BLaER1 treated with 17β-estradiol and CSF1 and Interleukin-3, amounts not matched to agents 10 nM and 100 nM (cell line): Measurements from ENCODE around the gene CDIP1.

ENCODE experiments used
- H3K27ac ChIP-seq, 11 experiments: shearing (Covaris generic); formaldehyde crosslinking; 2 replicates each; pipeline ENCODE4 v1.8.1; 2022
- H3K27me3 ChIP-seq, 11 experiments: shearing (Covaris generic); formaldehyde crosslinking; 2 replicates each; pipeline ENCODE4 v1.8.1; 2022
- H3K36me3 ChIP-seq, 11 experiments: shearing (Covaris generic); formaldehyde crosslinking; 2 replicates each; pipeline ENCODE4 v1.8.1; 2022
- H3K4me1 ChIP-seq, 10 experiments: shearing (Covaris generic); formaldehyde crosslinking; 2 replicates each; pipeline ENCODE4 v1.8.1; 2022
- H3K4me2 ChIP-seq, 11 experiments: shearing (Covaris generic); formaldehyde crosslinking; 2 replicates each; pipeline ENCODE4 v1.8.1; 2022
- H3K4me3 ChIP-seq, 10 experiments: shearing (Covaris generic); formaldehyde crosslinking; 2 replicates each; pipeline ENCODE4 v1.8.1; 2022
- H3K9ac ChIP-seq, 11 experiments: shearing (Covaris generic); formaldehyde crosslinking; 2 replicates each; pipeline ENCODE4 v1.8.1; 2022
- H3K9me3 ChIP-seq, 11 experiments: shearing (Covaris generic); formaldehyde crosslinking; replicated peaks in 1 of 11; 2 replicates each; pipeline ENCODE4 v1.8.1; 2022
- H4K20me1 ChIP-seq, 11 experiments: shearing (Covaris generic); formaldehyde crosslinking; 2 replicates each; pipeline ENCODE4 v1.8.1; 2022
- Cebpa-rat ChIP-seq, 11 experiments: shearing (Covaris generic); IDR thresholded peaks; 2 replicates each; pipeline ENCODE4 v1.8.1; 2022

Gene CDIP1

DNA sequence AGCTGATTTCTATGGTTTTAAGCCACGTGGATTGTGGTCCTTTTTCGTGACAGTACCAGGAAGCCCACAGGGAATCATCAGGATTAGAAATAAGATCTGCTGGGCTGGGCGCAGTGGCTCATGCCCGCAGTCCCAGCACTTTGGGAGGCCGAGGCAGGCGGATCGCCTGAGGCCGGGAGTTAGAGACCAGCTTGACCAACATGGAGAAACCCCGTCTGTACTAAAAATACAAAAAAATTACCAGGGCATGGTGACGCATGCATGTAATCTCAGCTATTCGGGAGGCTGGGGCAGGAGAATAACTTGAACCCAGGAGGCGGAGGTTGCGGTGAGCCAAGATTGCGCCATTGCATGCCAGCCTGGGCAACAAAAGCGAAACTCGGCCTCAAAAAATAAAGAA, 70.7 kb downstream of the CDIP1 start:
- peaks cover 0 to 6% (median 0%) of the 10 kb centered on the region in 11 experiments; a peak in 1 of 22 replicates for H4K20me1 ChIP-seq
- H3K9me3 ChIP-seq = no peaks in the 10 kb centered on the region
- no peaks in the 10 kb centered on the region for H3K27me3 ChIP-seq
- peaks cover 69 to 88% (median 74%) of the 10 kb centered on the region in 11 experiments for H3K36me3 ChIP-seq
- H3K4me1 ChIP-seq = peaks cover 3 to 55% (median 30%) of the 10 kb centered on the region in 10 experiments
- no peak overlapping the region for H3K27ac ChIP-seq
- no peak overlapping the region for H3K9ac ChIP-seq
- H3K4me2 ChIP-seq = no peak overlapping the region
- no peak overlapping the region for H3K4me3 ChIP-seq
- no peak for TF ChIP-seq Cebpa-rat (IDR thresholded peaks at IDR 0.05)

DNA sequence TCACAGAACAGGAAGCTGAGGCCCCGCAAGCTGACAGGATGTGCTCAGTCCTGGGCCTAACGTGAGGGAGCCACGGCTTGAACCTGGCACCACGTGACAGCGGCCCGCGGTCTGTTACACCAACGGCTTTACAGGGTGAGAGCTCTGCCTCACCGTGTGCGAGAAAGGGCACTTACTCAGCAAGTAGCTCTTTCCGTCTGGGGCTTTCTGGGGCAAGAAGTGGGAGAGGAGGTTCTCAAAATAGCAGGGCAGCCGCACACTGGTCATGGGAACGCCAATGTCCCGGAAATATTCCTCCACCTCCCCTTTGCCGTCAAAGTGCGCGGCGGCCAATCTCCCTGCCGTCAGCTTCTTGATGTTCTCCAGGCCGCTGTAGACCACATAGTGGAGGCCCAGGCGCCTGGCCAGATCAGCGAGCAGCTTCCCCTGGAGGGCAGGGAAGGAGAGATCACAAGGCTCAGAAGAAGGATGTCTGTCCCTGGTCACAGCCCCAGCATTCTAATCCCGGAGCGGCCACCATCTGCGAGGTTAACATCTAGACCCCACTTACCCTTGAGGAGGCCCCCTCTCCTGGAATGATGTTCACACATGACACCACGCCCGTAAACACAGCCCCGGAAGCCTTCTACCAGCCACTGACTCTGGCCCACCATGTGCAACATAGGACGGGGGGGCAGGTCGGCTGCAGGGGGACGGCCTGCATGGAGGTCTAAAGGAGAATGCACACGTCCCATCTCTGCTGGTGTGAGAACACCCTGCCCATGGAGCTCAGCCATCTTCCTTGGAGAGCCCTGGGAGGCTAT, 72.4 kb downstream of the CDIP1 start:
- H3K27me3 ChIP-seq = no peaks in the 10 kb centered on the region
- H3K27ac ChIP-seq = peak overlapping the region in 9 of 11 experiments; percentile 25 to 64 (median 54); a peak in 16 of 22 replicates
- no peak overlapping the region for H3K4me3 ChIP-seq
- peaks cover 0 to 7% (median 0%) of the 10 kb centered on the region in 11 experiments; a peak in 3 of 22 replicates for H4K20me1 ChIP-seq
- no peak for TF ChIP-seq Cebpa-rat (IDR thresholded peaks at IDR 0.05)
- H3K9me3 ChIP-seq = no peaks in the 10 kb centered on the region
- H3K36me3 ChIP-seq = peaks cover 82 to 99% (median 88%) of the 10 kb centered on the region in 11 experiments
- H3K4me2 ChIP-seq = peak overlapping the region in 6 of 11 experiments; percentile 2 to 71 (median 46); a peak in 10 of 22 replicates
- peak overlapping the region in 7 of 11 experiments; percentile 7 to 40 (median 23); a peak in 6 of 22 replicates for H3K9ac ChIP-seq
- peaks cover 0 to 51% (median 24%) of the 10 kb centered on the region in 10 experiments; a peak in 15 of 20 replicates for H3K4me1 ChIP-seq

DNA sequence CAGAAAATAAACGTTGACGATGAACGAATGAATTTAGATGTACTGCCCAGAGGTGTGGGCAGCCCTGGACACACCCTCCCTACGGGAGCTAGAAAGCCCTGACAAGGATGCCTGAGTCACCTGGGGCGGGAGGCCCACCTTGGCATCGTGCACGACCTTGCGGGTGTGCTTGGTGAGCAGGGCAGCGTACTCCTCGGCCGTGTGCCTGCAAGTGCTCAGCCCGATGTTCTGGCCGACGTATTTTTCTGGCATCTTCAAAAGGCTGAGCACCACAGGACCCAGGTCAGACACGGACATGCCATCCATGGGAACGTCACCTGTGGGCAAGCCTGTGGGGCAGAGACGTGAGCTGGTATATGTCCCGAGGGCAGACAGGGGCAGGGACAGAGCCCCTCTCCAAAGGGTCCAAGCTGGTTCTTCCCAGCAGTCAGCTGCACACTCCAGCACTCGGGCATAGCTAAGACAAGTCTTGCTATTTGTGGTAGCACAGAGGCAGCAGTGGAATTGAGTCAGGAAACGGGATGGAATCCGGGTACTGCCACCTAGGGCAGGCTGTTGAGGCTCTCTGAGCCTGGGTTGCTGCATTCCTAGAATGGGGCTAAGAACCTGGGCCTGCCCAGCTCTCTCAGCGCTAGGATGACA, 74.9 kb downstream of the CDIP1 start:
- H3K4me1 ChIP-seq = peaks cover 11 to 65% (median 42%) of the 10 kb centered on the region in 10 experiments
- H3K4me2 ChIP-seq = peak overlapping the region in 5 of 11 experiments; percentile 30 to 71 (median 51); a peak in 9 of 22 replicates
- H4K20me1 ChIP-seq = peaks cover 0 to 12% (median 0%) of the 10 kb centered on the region in 11 experiments; a peak in 4 of 22 replicates
- TF ChIP-seq Cebpa-rat (IDR thresholded peaks at IDR 0.05) = no peak
- no peak overlapping the region for H3K4me3 ChIP-seq
- no peaks in the 10 kb centered on the region for H3K9me3 ChIP-seq
- peak overlapping the region in 8 of 11 experiments; percentile 46 to 67 (median 59); a peak in 16 of 22 replicates for H3K27ac ChIP-seq
- no peaks in the 10 kb centered on the region for H3K27me3 ChIP-seq
- peak overlapping the region in 8 of 11 experiments; percentile 10 to 59 (median 48); a peak in 11 of 22 replicates for H3K9ac ChIP-seq
- peaks cover 70 to 98% (median 90%) of the 10 kb centered on the region in 11 experiments for H3K36me3 ChIP-seq

DNA sequence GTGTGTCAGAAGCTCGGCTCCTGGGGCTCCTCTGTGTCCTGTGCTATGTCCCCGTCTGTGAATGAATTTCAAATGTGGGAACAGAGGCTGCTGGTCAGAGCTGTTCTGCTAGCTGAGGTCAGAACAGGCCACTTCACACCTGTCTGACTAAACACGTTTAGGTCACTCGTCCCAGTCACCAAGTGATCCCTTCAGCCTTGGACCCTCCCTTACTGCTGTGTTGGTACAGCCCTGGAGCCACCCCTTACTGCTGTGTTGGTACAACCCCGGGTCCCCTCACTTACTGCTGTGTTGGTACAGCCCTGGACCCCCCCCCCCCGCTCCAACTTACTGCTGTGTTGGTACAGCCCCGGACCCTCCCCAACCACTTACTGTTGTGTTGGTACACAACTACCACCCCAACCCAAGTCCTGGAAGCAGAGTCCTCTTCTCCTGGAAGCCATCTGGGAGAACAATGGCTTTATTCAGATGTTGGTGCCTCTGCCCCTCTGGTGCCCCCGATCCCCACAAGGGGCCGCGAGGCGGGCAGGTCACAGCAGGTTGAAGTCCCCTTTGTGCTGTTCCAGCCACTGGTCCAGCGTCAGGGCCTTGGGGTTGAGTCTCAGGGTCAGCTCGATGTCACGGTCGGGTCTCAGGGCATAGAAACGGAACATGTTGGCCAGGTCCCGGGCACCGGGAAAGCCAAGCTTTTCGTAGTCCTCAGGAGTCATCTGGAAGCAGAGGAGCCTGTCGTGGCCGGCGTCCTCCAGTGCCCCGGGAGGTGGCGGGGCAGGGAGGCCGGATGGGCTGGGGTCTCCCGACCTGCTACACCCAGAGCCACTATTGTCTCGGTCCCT, 77.1 kb downstream of the CDIP1 start:
- Histone ChIP-seq H3K4me2 (no peak overlapping the region), H3K4me1 (peaks cover 11 to 73% (median 49%) of the 10 kb centered on the region in 10 experiments), H3K27ac (peak overlapping the region in 8 of 11 experiments; percentile 18 to 96 (median 74); a peak in 14 of 22 replicates), H3K36me3 (peaks cover 62 to 99% (median 92%) of the 10 kb centered on the region in 11 experiments), H4K20me1 (peaks cover 0 to 18% (median 0%) of the 10 kb centered on the region in 11 experiments; a peak in 7 of 22 replicates), H3K9me3 (no peaks in the 10 kb centered on the region), H3K4me3 (no peak overlapping the region), H3K27me3 (no peaks in the 10 kb centered on the region), H3K9ac (peak overlapping the region in 4 of 11 experiments; percentile 12 to 33 (median 24); a peak in 5 of 22 replicates)
- TF ChIP-seq Cebpa-rat (IDR thresholded peaks at IDR 0.05) = no peak

DNA sequence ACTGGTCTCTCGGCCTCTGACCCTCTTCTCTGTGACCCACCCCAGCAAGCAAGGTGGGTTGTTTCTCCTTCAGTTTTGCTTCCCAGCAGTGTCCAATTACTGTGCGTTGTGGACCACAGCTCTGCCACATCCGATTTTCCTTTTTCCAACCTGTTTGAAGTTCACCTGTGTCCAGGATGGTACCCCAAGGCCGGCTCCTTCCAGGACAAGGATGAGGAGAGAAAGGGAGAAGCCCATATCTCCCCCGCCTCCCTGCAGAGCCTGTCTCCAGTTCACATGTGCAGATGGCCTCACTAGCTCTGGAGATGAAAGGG, 77.7 kb downstream of the CDIP1 start:
- H3K36me3 ChIP-seq = peaks cover 62 to 99% (median 92%) of the 10 kb centered on the region in 11 experiments

More for the DNA sequence above, 77.7 kb downstream of the CDIP1 start:
- peak overlapping the region in 1 of 11 experiments; percentile 33; a peak in 1 of 22 replicates for H3K9ac ChIP-seq
- no peaks in the 10 kb centered on the region for H3K27me3 ChIP-seq
- peak overlapping the region in 6 of 11 experiments; percentile 25 to 96 (median 88); a peak in 12 of 22 replicates for H3K27ac ChIP-seq
- peaks cover 12 to 67% (median 48%) of the 10 kb centered on the region in 10 experiments for H3K4me1 ChIP-seq
- no peak overlapping the region for H3K4me2 ChIP-seq
- TF ChIP-seq Cebpa-rat (IDR thresholded peaks at IDR 0.05) = no peak
- no peak overlapping the region for H3K4me3 ChIP-seq
- peaks cover 0 to 23% (median 5%) of the 10 kb centered on the region in 11 experiments; a peak in 12 of 22 replicates for H4K20me1 ChIP-seq
- H3K9me3 ChIP-seq = no peaks in the 10 kb centered on the region
